Fibroblast of skin of left biceps (primary cell): ENCODE measurements around the gene ZMYND8.

Experiments used
- DNase-seq, 2 experiments: peaks; one replicate each; pipeline ENCODE4 v3.0.0-alpha.2; 2013; ENCODE audit warnings: low read depth in 2 of 2

The ZMYND8 gene

GRCh38 chr20:47174456-47175243, 181.8 kb downstream of the ZMYND8 start:
- no peak for DNase-seq

GRCh38 chr20:47173596-47174216, 182.8 kb downstream of the ZMYND8 start:
- DNase-seq = no peak

- no peak for DNase-seq
These were observed 183.9 kb downstream of the ZMYND8 start for GRCh38 chr20:47172579-47172978.

- DNase-seq = no peak
These were observed 188.7 kb downstream of the ZMYND8 start for GRCh38 chr20:47167846-47168245.

GRCh38 chr20:47165376-47165865, 191.1 kb downstream of the ZMYND8 start:
- no peak for DNase-seq

GRCh38 chr20:47164140-47164539, 192.4 kb downstream of the ZMYND8 start:
- DNase-seq = no peak

- DNase-seq = no peak
These were observed 195.1 kb downstream of the ZMYND8 start for GRCh38 chr20:47161411-47161810.

GRCh38 chr20:47160992-47161391, 195.5 kb downstream of the ZMYND8 start:
- DNase-seq = no peak

- DNase-seq = no peak
These were observed 196.3 kb downstream of the ZMYND8 start for GRCh38 chr20:47160240-47160639.
